ENCODE results near the gene CISD1.

DNA sequence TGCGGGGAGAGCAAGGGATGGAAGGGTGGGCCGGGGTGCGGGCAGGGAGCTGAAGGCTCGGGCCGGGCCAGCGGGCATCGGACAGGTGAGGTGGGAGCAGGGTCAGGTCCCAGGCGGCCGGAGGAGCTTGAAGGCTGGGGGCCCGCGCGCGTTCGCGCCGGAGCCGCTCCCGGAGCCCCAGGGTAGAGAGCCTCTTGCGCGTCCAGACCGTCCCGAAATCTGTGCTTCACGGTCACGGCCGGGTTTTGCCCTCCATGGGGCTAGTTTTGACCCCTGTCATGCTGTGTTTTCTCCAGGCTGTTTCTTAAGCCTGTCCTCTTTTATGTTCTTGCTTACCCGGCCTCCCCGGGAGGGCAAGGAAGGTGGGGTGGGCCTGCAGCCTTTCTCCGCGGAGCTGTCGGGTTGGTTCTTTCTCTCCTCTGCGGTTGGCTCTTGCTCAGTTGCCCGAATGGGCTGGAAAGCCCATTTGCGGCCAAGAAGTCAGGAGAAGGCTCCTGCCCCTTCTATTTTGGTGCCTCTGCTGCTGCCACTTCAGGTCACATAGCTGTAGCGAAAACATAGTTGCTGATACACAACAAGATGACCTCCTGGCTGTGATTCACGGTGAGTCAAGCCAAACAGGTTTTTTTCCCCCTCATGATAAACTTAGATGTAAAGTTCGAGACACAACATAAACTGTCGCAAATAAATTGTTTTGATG, 66.5 kb downstream of the CISD1 start:
- TF ChIP-seq CTCF (IDR thresholded peaks at IDR 0.05 in 8 of 11, conservative IDR thresholded peaks at IDR 0.05 in 3 of 11) (no peak), POLR2A (IDR thresholded peaks at IDR 0.05) (no peak), POLR2AphosphoS5 (IDR thresholded peaks at IDR 0.05) (no peak)

Data from spleen (tissue), 7 donors.